HepG2 (cell line): ENCODE measurements around the gene USP1. TPM values are rescaled to one million over a fixed set of nuclear protein-coding genes. Genes with fewer than 3 reads are reported as not detected.

Experiments used
- ATAC-seq: fragments of 200-7000 bp; cut with Tn5 transposase; 3 replicates; pipeline ENCODE4 v1.9.1; 2020; ENCODE audit warnings: mild to moderate bottlenecking, moderate library complexity
- BruUV-seq: library from RNA; stranded (reverse); fragments of 400-500 nt; replicated peaks from 2 replicates; lab custom pipeline; 2021; lab: Mats Ljungman, UMichigan
- CTCF ChIA-PET: fragments of 300-600 bp; formaldehyde crosslinking; extraction: SDS; loops from one replicate; lab custom pipeline; 2021; ENCODE audit warnings: low total read pairs, inconsistent platforms, low intra/inter-chr PET ratio; lab: Yijun Ruan, JAX
- POLR2A ChIA-PET: fragments of 350-600 bp; sonication (Branson Sonifier 250); formaldehyde crosslinking; loops from one replicate; lab custom pipeline; 2020; ENCODE audit warnings: antibody characterized with exemption, inconsistent platforms; lab: Yijun Ruan, JAX
- DNase-seq: peaks from one replicate; pipeline ENCODE4 v3.0.0-alpha.2; 2015; ENCODE audit warnings: low spot score
- FAIRE-seq: peaks from 3 replicates; lab custom pipeline; 2011; peaks lifted over from hg19 to GRCh38; lab: Jason Lieb, UNC
- H2AFZ ChIP-seq: one replicate; pipeline ENCODE4 v1.6.1; 2011; ENCODE audit warnings: low read length, inconsistent platforms
- H3K27ac ChIP-seq: fragments of 300-600 bp; 3 replicates; pipeline ENCODE4 v1.8.0; 2011; ENCODE audit warnings: mixed run types, mild to moderate bottlenecking, mixed read lengths, low read length, inconsistent platforms; ENCODE audit not compliant: insufficient read depth; ENCODE audit errors: extremely low read length
- H3K27me3 ChIP-seq, 2 experiments: fragments of 200-600 bp in 1 of 2; 2 replicates in 1 of 2; 3 replicates in 1 of 2; pipeline versions ENCODE4 v1.6.0 to v1.8.0; 2011; ENCODE audit warnings: low read length in 2 of 2, mild to moderate bottlenecking in 2 of 2, moderate library complexity in 2 of 2, inconsistent platforms in 1 of 2; ENCODE audit not compliant: insufficient read depth in 2 of 2, control insufficient read depth in 1 of 2
- H3K36me3 ChIP-seq, 2 experiments: fragments of 200-600 bp in 1 of 2; replicated peaks in 1 of 2; 2 replicates in 1 of 2; 3 replicates in 1 of 2; pipeline versions ENCODE4 v1.5.1 to v1.8.0; 2011; ENCODE audit warnings: low read length in 2 of 2, inconsistent platforms in 1 of 2; ENCODE audit not compliant: insufficient read depth in 2 of 2, control insufficient read depth in 1 of 2
- H3K4me1 ChIP-seq: 2 replicates; pipeline ENCODE4 v1.5.1; 2012; ENCODE audit warnings: low read length, inconsistent platforms; ENCODE audit not compliant: insufficient read depth
- H3K4me2 ChIP-seq: 2 replicates; pipeline ENCODE4 v1.6.0; 2011; ENCODE audit warnings: low read depth, low read length, inconsistent platforms
- H3K4me3 ChIP-seq, 3 experiments: fragments of 200-600 bp in 1 of 3; sonication (generic), shearing (Covaris generic) in 1 of 3; replicated peaks in 1 of 3; 2 replicates each; pipeline ENCODE4 v1.5.1; 2011 to 2016; ENCODE audit warnings: low read length in 3 of 3, inconsistent platforms in 2 of 3, low read depth in 2 of 3, mild to moderate bottlenecking in 2 of 3, control low read depth in 1 of 3, mixed read lengths in 1 of 3; ENCODE audit not compliant: insufficient read depth in 1 of 3
- H3K79me2 ChIP-seq: one replicate; pipeline ENCODE4 v1.6.1; 2011; ENCODE audit warnings: low read length, inconsistent platforms; ENCODE audit not compliant: insufficient read depth
- H3K9ac ChIP-seq: 2 replicates; pipeline ENCODE4 v1.6.0; 2011; ENCODE audit warnings: mild to moderate bottlenecking, low read depth, low read length, inconsistent platforms; ENCODE audit not compliant: insufficient read depth
- H3K9me3 ChIP-seq: 2 replicates; pipeline ENCODE4 v1.5.1; 2012; ENCODE audit warnings: mild to moderate bottlenecking, low read length
- H4K20me1 ChIP-seq: 2 replicates; pipeline ENCODE4 v1.6.0; 2011; ENCODE audit warnings: inconsistent platforms, mild to moderate bottlenecking, low read length, moderate library complexity; ENCODE audit not compliant: insufficient read depth
- EP300 ChIP-seq, 3 experiments: sonication (generic) in 1 of 3; formaldehyde crosslinking in 1 of 3; IDR thresholded peaks; 2 replicates each; pipeline versions ENCODE4 v1.5.1 to v1.6.1; 2011 to 2020; ENCODE audit warnings: low read depth in 2 of 3, low read length in 2 of 3, borderline replicate concordance in 1 of 3, improper control_type of control experiment in 1 of 3, mild to moderate bottlenecking in 1 of 3, missing genetic modification reagents in 1 of 3, moderate library complexity in 1 of 3
- HNF4A ChIP-seq: sonication (generic); formaldehyde crosslinking; IDR thresholded peaks from 2 replicates; pipeline ENCODE4 v1.4.0; 2020; ENCODE audit warnings: missing genetic modification reagents
- IRF1 ChIP-seq: sonication (generic); formaldehyde crosslinking; IDR thresholded peaks from 2 replicates; pipeline ENCODE4 v1.4.0; 2020; ENCODE audit warnings: low read depth, mild to moderate bottlenecking, missing genetic modification reagents
- TFAP4 ChIP-seq: sonication (generic); IDR thresholded peaks from 2 replicates; pipeline ENCODE4 v1.6.1; 2016; ENCODE audit warnings: low read depth, borderline replicate concordance
- ZNF12 ChIP-seq: sonication (generic); formaldehyde crosslinking; IDR thresholded peaks from 2 replicates; pipeline ENCODE4 v1.5.0; 2020; ENCODE audit warnings: missing genetic modification reagents
- ZNF18 ChIP-seq: sonication (generic); formaldehyde crosslinking; IDR thresholded peaks from 2 replicates; pipeline ENCODE4 v1.8.0; 2022; ENCODE audit warnings: mild to moderate bottlenecking, missing genetic modification reagents; ENCODE audit not compliant: insufficient replicate concordance
- WGBS: methylation state at CpG from one replicate; pipeline ENCODE4 v1.1.6; 2017; ENCODE audit warnings: low lambda C conversion rate; 5-methylcytosine and 5-hydroxymethylcytosine counted together
- in situ Hi-C: cut with HindIII; loops from 2 replicates; pipeline ENCODE4 v1.10.0; 2017; ENCODE audit warnings: low pct_unique_long_range_greater_than_20kb; ENCODE audit not compliant: extremely low pct_ligation_motif_present
- intact Hi-C: fragments of 100-400 bp; cut with micrococcal nuclease; formaldehyde crosslinking; loops from one replicate; pipeline ENCODE4 v1.10.0; 2022; ENCODE audit not compliant: unreplicated experiment
- polyA plus RNA-seq, 8 experiments: library from polyadenylated mRNA; depleted of rRNA in 3 of 8; stranded (reverse) in 7 of 8; unstranded in 1 of 8; fragments of >200 nt; fragmentation: Illumina TruSeq in 4 of 8; extraction: Trizol in 4 of 8; gene quantifications; 2 replicates each; pipeline versions ENCODE4 v1.2.1 to v1.2.3, GENCODE V29; 2011 to 2016; ENCODE audit warnings: low read depth in 4 of 8, missing spikeins in 1 of 8, mixed read lengths in 1 of 8; ENCODE audit not compliant: insufficient read depth in 1 of 8
- total RNA-seq, 5 experiments: library from RNA; depleted of rRNA; stranded (reverse); fragments of >200 nt; fragmentation: Illumina TruSeq; extraction: Trizol; gene quantifications; 2 replicates each; pipeline ENCODE4 v1.2.3, GENCODE V29; 2016; ENCODE audit warnings: low read depth in 1 of 5

Gene USP1
- total and polyA plus RNA-seq, 2 of the 13 experiments (the other 11 are each of a cell fraction or from before 2014, with no cell fraction given) = 9.0 to 64.6 TPM

- H3K79me2 ChIP-seq = no peaks in the 10 kb centered on the region
- intact Hi-C loops (no loop called here), in situ Hi-C loops (no loop called here)
- no peaks in the 10 kb centered on the region for H3K9me3 ChIP-seq
- no peak overlapping the region for H3K4me3 ChIP-seq
- peak; percentile 4 for FAIRE-seq
- no peak for ATAC-seq
- 4% methylated on average over 1 of the region's 1 CpG for WGBS
- no TSS peak for BruUV-seq
- no peaks in the 10 kb centered on the region for H3K36me3 ChIP-seq
- no peaks in the 10 kb centered on the region for H3K27me3 ChIP-seq
- CTCF ChIA-PET = no interaction called here
- no peak overlapping the region for H2AFZ ChIP-seq
- TF ChIP-seq HNF4A (CRISPR knock-in tag) (peak; percentile 30), IRF1 (no peak), ZNF12 (CRISPR knock-in tag) (peak; percentile 78), EP300 (IDR thresholded peaks at IDR 0.05; ENCODE audit: low read depth in 2 of 2, low read length in 2 of 2) (no peak), EP300 (CRISPR knock-in tag; IDR thresholded peaks at IDR 0.05; ENCODE audit: borderline replicate concordance) (no peak), ZNF18 (no peak), TFAP4 (peak; percentile 41; the same call in 1 of the 2 replicates)
- H3K27ac ChIP-seq = no peak overlapping the region
- POLR2A ChIA-PET = interaction anchor here (1.0 kb wide), 1 partner anchor 16 kb away, joined by 6 read pairs; no protein-coding TSS in a partner anchor
- peaks cover 42% of the 10 kb centered on the region for H3K4me1 ChIP-seq
- no peaks in the 10 kb centered on the region for H4K20me1 ChIP-seq
- no peak for DNase-seq
- H3K4me2 ChIP-seq = 0 out of 2 replicates have a peak overlapping the region, but pooled peaks have one; percentile 6
- H3K9ac ChIP-seq = no peak overlapping the region
Measured at GRCh38 chr1:62420214-62420613, 16.6 kb upstream of the USP1 start.
